ENCODE measurements around the gene L3MBTL4. TPM values are rescaled to one million over a fixed set of nuclear protein-coding genes. Genes with fewer than 3 reads are reported as not detected.

Gene L3MBTL4
- total and polyA plus RNA-seq, 10 of the 15 experiments (the other 5 are each of a cell fraction or from before 2014, with no cell fraction given): 1.3 to 8.7 (median 3.8) TPM

GRCh38 chr18:6146307-6146661, 268.4 kb downstream of the L3MBTL4 start:
- no TSS peak for BruUV-seq (replicated peaks)
- no peaks in the 10 kb centered on the region for H3K27me3 ChIP-seq (replicated peaks in 1 of 2; ENCODE audit: control insufficient read depth in 2 of 2, insufficient read depth in 2 of 2, low read length in 1 of 2)
- intact Hi-C loops (cut with micrococcal nuclease; ENCODE audit: unreplicated experiment): no loop called here

More at GRCh38 chr18:6146307-6146661, 268.4 kb downstream of the L3MBTL4 start:
- no peaks in the 10 kb centered on the region for H4K20me1 ChIP-seq (ENCODE audit: control insufficient read depth, insufficient read depth)
- H3K9me3 ChIP-seq (replicated peaks; ENCODE audit: control insufficient read depth, insufficient read depth, low read length): no peaks in the 10 kb centered on the region
- ChIA-PET CTCF (no interaction called here), POLR2A (no interaction called here), RAD21 (ENCODE audit: unreplicated experiment) (no interaction called here), SMC1A (ENCODE audit: uncharacterized antibody, unreplicated experiment) (interaction anchor here (0.6 kb wide), 1 partner anchor 14 kb away, joined by 3 read pairs; no protein-coding TSS in a partner anchor)
- no peaks in the 10 kb centered on the region for H3K4me1 ChIP-seq (ENCODE audit: control insufficient read depth, insufficient read depth, low read length)
- no peaks in the 10 kb centered on the region for H3K79me2 ChIP-seq (ENCODE audit: control insufficient read depth, insufficient read depth, low read length)
- no peak overlapping the region for H3K27ac ChIP-seq (ENCODE audit: control insufficient read depth, insufficient read depth)
- ATAC-seq: no peak
- no peak overlapping the region for H2AFZ ChIP-seq (ENCODE audit: control insufficient read depth, low read depth, low read length)
- H3K9ac ChIP-seq (ENCODE audit: control insufficient read depth, insufficient read depth, low read length): no peak overlapping the region
- TF ChIP-seq CUX1 (IDR thresholded peaks at IDR 0.05; ENCODE audit: insufficient replicate concordance, low read depth, low read length) (no peak), ZBTB11 (CRISPR knock-in tag; IDR thresholded peaks at IDR 0.05) (no peak), SMC3 (IDR thresholded peaks at IDR 0.05; ENCODE audit: borderline replicate concordance, low read length) (no peak), IKZF2 (IDR thresholded peaks at IDR 0.05) (no peak)
- H3K4me3 ChIP-seq: no peak overlapping the region
- 64% methylated on average over 16 of the region's 16 CpGs for WGBS (ENCODE audit: insufficient coverage, insufficient replicate concordance, low lambda C conversion rate, missing lambda C conversion rate)
- no peak overlapping the region for H3K4me2 ChIP-seq (ENCODE audit: control insufficient read depth, insufficient read depth)
- no peaks in the 10 kb centered on the region for H3K36me3 ChIP-seq (ENCODE audit: control insufficient read depth in 2 of 2, insufficient read depth in 2 of 2, low read length in 1 of 2)
- in situ Hi-C loops (cut with MboI): no loop called here
- no peak for DNase-seq (ENCODE audit: low read depth, low spot score)
- no peak for FAIRE-seq
